OCI-LY3 (cell line): ENCODE results near the gene CNDP2.

Source experiments
- CTCF ChIP-seq: fragments of 200-600, 300-600 bp; sonication (generic); IDR thresholded peaks from 2 replicates; pipeline ENCODE4 v1.5.1; 2014; ENCODE audit warnings: antibody characterized with exemption, low read length, low read depth
- EZH2phosphoT487 ChIP-seq: fragments of 200-600 bp; shearing (Covaris generic); IDR thresholded peaks from 2 replicates; pipeline ENCODE4 v1.6.1; 2018; ENCODE audit warnings: antibody characterized with exemption, mixed run types, low read depth

GRCh38 chr18:74506448-74507084 lies 10.4 kb downstream of the CNDP2 start:
- TF ChIP-seq CTCF: no peak
- TF ChIP-seq EZH2phosphoT487: no peak
